Posterior vena cava (tissue), 2 donors: ENCODE results near the gene MMS22L. TPM values are rescaled to one million over a fixed set of nuclear protein-coding genes. Genes with fewer than 3 reads are reported as not detected.

Experiments
- DNase-seq: peaks from one replicate; pipeline ENCODE4 v3.0.0-alpha.2; 2020; ENCODE audit warnings: low spot score
- intact Hi-C, 2 donors: fragments of 100-400 bp; cut with DNase I; formaldehyde crosslinking; loops; one replicate each; pipeline versions ENCODE4 v1.14.1 to v1.14.2; 2022 to 2023
- long read RNA-seq, 2 donors: library from polyadenylated mRNA; unstranded; transcript quantifications; one replicate each; pipeline ENCODE4 v2.0.0, GENCODE V29; 2020 to 2021
- total RNA-seq, 2 donors: library from RNA; stranded (reverse); fragmentation: NEBNext Ultra II Directional; extraction: Animal tissue kit (Norgen Biotek cat#: 25700); gene quantifications; one replicate each; pipeline ENCODE4 v1.2.1, GENCODE V29; 2021
- donor health status: DM: yes; HTN: yes; CAD: no.
- donor health status: DM: yes; HTN: yes; CAD: no.

The MMS22L gene
- total RNA-seq = 1 to 10 TPM; 8.4 to 9.2 TPM
- long read RNA-seq, donor 1, partial matches to known transcripts = 0 of 1 reads
- long read RNA-seq, donor 1, other reads (novel, unspliced or antisense) = 1 of 1 reads
- long read RNA-seq, donor 2, partial matches to known transcripts = 0 of 1 reads
- long read RNA-seq, donor 2, other reads (novel, unspliced or antisense) = 1 of 1 reads

- DNase-seq = peak; percentile 99
- intact Hi-C loops = no loop called here
Observed at GRCh38 chr6:97282726-97283617, at the start of gene MMS22L. Gene MMS22L (minus strand): TSS chr6:97283216. CDS start chr6:97282477, 739 bp downstream.

- no peak for DNase-seq
- intact Hi-C loops = no loop called here
Observed at GRCh38 chr6:97322811-97323210, 39.8 kb upstream of the MMS22L start.

- intact Hi-C loops = no loop called here
- no peak for DNase-seq
Observed at GRCh38 chr6:97322226-97322625, 39.2 kb upstream of the MMS22L start.

GRCh38 chr6:97316978-97317377 lies 34.0 kb upstream of the MMS22L start:
- DNase-seq = no peak
- intact Hi-C loops = no loop called here

GRCh38 chr6:97312241-97312640 lies 29.2 kb upstream of the MMS22L start:
- intact Hi-C loops = no loop called here

GRCh38 chr6:97306544-97307320 lies 23.7 kb upstream of the MMS22L start:
- DNase-seq = no peak
- intact Hi-C loops = no loop called here

More at GRCh38 chr6:97312241-97312640, 29.2 kb upstream of the MMS22L start:
- DNase-seq = no peak

GRCh38 chr6:97305414-97306066 lies 22.5 kb upstream of the MMS22L start:
- no peak for DNase-seq
- intact Hi-C loops = no loop called here

GRCh38 chr6:97304701-97305100 lies 21.7 kb upstream of the MMS22L start:
- intact Hi-C loops = no loop called here
- no peak for DNase-seq

- intact Hi-C loops = no loop called here
Observed at GRCh38 chr6:97294451-97294850, 11.4 kb upstream of the MMS22L start.

GRCh38 chr6:97293198-97293696 lies 10.2 kb upstream of the MMS22L start:
- intact Hi-C loops = no loop called here

More at GRCh38 chr6:97294451-97294850, 11.4 kb upstream of the MMS22L start:
- DNase-seq = no peak

GRCh38 chr6:97292671-97293070 lies 9.7 kb upstream of the MMS22L start:
- DNase-seq = no peak
- intact Hi-C loops = no loop called here

More at GRCh38 chr6:97293198-97293696, 10.2 kb upstream of the MMS22L start:
- no peak for DNase-seq

- no peak for DNase-seq
- intact Hi-C loops = no loop called here
Observed at GRCh38 chr6:97291896-97292295, 8.9 kb upstream of the MMS22L start.

- no peak for DNase-seq
- intact Hi-C loops = no loop called here
Observed at GRCh38 chr6:97289332-97289731, 6.3 kb upstream of the MMS22L start.

GRCh38 chr6:97288188-97288587 lies 5.2 kb upstream of the MMS22L start:
- no peak for DNase-seq
- intact Hi-C loops = no loop called here

GRCh38 chr6:97282238-97282725 lies 734 bp downstream of the MMS22L start:
- intact Hi-C loops = no loop called here
- DNase-seq = no peak

GRCh38 chr6:97280766-97281165 lies 2.2 kb downstream of the MMS22L start:
- no peak for DNase-seq
- intact Hi-C loops = no loop called here

GRCh38 chr6:97275804-97276203 lies 7.2 kb downstream of the MMS22L start:
- intact Hi-C loops = no loop called here
- DNase-seq = no peak

- intact Hi-C loops = no loop called here
- DNase-seq = no peak
Observed at GRCh38 chr6:97269821-97270220, 13.2 kb downstream of the MMS22L start.

GRCh38 chr6:97262676-97263075 lies 20.3 kb downstream of the MMS22L start:
- no peak for DNase-seq
- intact Hi-C loops = no loop called here
